ENCODE measurements around the gene KCNE1. TPM values are rescaled to one million over a fixed set of nuclear protein-coding genes. Genes with fewer than 3 reads are reported as not detected.

Gene KCNE1
- total RNA-seq, 4 donors from 2014 or later, result 2.2 to 10.2 (median 2.9) TPM

- no peak for DNase-seq (ENCODE audit: low spot score in 2 of 2)
- no peak for TF ChIP-seq EP300 (IDR thresholded peaks at IDR 0.05)
- TF ChIP-seq POLR2A (IDR thresholded peaks at IDR 0.05), result no peak
- TF ChIP-seq CTCF (IDR thresholded peaks at IDR 0.05), result no peak
- no peaks in the 10 kb centered on the region for H3K9me3 ChIP-seq
- H3K27me3 ChIP-seq, result no peaks in the 10 kb centered on the region
- H3K27ac ChIP-seq, result peak overlapping the region in 2 of 4 donors; percentile 46 to 90
- peaks cover 0 to 75% (median 27%) of the 10 kb centered on the region in 4 donors for H3K4me1 ChIP-seq
- H3K4me3 ChIP-seq, result no peak overlapping the region
- 84 to 86% methylated on average over 20 of the region's 20 CpGs for WGBS, 2 donors
- peaks cover 0 to 60% (median 0%) of the 10 kb centered on the region in 3 donors for H3K36me3 ChIP-seq
Measured at GRCh38 chr21:34520764-34521508, 8.9 kb upstream of the KCNE1 start.

DNA sequence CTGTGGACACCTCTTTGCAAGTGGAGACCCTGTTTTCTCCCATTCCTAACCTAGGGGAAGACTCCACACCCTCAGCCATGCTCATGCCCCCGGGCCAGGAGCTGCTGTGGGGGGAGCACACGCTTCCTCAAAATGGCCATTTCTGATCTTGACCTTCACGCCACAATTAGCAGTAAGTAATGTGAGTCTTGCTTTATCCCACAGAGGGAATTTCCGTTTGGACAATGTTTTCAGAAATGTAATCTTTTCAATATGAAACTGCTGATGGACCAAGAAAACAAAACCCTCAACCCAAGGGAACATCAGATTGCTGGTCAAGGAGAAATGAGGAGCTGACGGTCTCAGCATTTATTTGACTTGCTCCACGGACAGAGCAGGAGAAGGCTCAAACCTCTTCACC lies 8.3 kb upstream of the KCNE1 start:
- H3K36me3 ChIP-seq, result peaks cover 0 to 63% (median 0%) of the 10 kb centered on the region in 3 donors

DNA sequence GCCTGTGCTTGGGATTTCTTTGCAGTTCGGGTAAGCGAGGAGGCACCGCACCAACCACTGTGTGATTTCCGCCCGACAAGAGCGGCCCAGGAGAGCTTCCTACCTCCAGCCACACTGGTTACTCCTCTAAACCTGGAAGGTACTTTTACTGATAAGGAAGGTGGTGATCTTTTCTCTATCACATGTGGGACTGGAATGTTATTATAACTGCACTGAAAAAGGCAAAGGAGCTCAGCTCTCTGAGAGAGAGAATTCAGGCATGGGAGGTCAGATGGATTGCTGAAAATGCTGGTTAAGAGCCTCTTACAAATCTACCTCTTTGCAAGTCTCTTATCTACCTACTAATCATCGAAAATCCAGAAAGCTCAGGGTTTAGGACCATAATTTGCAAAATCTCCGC lies 7.7 kb upstream of the KCNE1 start:
- no peaks in the 10 kb centered on the region for H3K9me3 ChIP-seq
- no peak overlapping the region for H3K4me3 ChIP-seq
- DNase-seq (ENCODE audit: low spot score in 2 of 2), result no peak
- H3K36me3 ChIP-seq, result peaks cover 0 to 63% (median 0%) of the 10 kb centered on the region in 3 donors
- peak overlapping the region in 2 of 4 donors; percentile 46 for H3K27ac ChIP-seq
- 89 to 93% methylated on average over 8 of the region's 8 CpGs for WGBS, 2 donors
- no peaks in the 10 kb centered on the region for H3K27me3 ChIP-seq
- H3K4me1 ChIP-seq, result peaks cover 0 to 63% (median 21%) of the 10 kb centered on the region in 4 donors
- TF ChIP-seq POLR2A (IDR thresholded peaks at IDR 0.05) (no peak), CTCF (IDR thresholded peaks at IDR 0.05) (no peak), EP300 (IDR thresholded peaks at IDR 0.05) (no peak)

More for the DNA sequence above, 8.3 kb upstream of the KCNE1 start:
- Histone ChIP-seq H3K27me3 (no peaks in the 10 kb centered on the region), H3K9me3 (no peaks in the 10 kb centered on the region), H3K4me3 (no peak overlapping the region), H3K27ac (peak overlapping the region in 2 of 4 donors; percentile 46), H3K4me1 (peaks cover 0 to 69% (median 23%) of the 10 kb centered on the region in 4 donors)
- no peak for DNase-seq (ENCODE audit: low spot score in 2 of 2)
- 67 to 79% methylated on average over 6 of the region's 6 CpGs for WGBS, 2 donors
- TF ChIP-seq POLR2A (IDR thresholded peaks at IDR 0.05) (no peak), CTCF (IDR thresholded peaks at IDR 0.05) (no peak), EP300 (IDR thresholded peaks at IDR 0.05) (no peak)

DNA sequence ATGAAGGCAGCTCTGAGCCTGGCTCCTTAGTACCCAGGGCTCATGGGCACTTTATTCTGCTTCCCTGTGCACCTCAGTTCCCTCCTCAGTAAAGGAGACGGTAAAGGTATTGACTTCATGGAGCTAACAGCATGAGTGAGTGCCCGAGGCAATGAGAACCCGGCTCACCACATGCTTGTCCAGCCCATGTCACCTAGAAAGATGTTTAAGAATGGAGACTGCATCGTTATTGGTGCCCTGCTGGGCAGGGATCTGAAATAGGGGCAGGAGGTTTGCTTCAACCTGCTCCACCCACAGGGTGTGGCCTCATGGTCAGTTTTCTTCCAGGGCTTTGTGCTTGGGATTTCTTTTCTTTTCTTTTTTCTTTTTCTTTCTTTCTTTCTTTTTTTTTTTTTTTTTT lies 7.0 kb upstream of the KCNE1 start:
- no peak overlapping the region for H3K4me3 ChIP-seq
- H3K9me3 ChIP-seq, result no peaks in the 10 kb centered on the region
- H3K36me3 ChIP-seq, result peaks cover 0 to 63% (median 0%) of the 10 kb centered on the region in 3 donors
- peaks cover 0 to 61% (median 17%) of the 10 kb centered on the region in 4 donors for H3K4me1 ChIP-seq
- no peak for DNase-seq (ENCODE audit: low spot score in 2 of 2)
- TF ChIP-seq CTCF (IDR thresholded peaks at IDR 0.05), result no peak
- TF ChIP-seq EP300 (IDR thresholded peaks at IDR 0.05), result no peak
- no peak for TF ChIP-seq POLR2A (IDR thresholded peaks at IDR 0.05)
- WGBS, 2 donors, result 74 to 84% methylated on average over 4 of the region's 4 CpGs
- H3K27ac ChIP-seq, result peak overlapping the region in 2 of 4 donors; percentile 28 to 43
- no peaks in the 10 kb centered on the region for H3K27me3 ChIP-seq

DNA sequence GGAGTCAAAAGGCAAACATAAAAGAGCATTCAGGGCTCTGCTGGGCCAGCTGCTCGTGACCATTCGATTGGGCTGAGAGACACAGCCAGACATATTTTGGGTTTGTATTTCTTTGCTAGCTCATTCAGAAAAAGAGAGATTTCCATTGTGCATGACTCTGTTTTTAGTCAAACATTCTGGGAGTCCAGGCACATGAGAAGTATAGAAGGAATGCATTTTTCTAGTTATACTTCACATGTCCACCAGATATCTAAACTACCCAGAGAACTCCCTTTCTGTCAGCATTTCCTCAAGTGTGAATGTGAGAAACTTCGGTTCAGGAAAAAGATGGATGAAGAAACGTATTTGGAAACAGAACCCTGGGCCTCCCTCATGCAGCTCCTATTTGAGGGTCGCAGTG lies 6.3 kb upstream of the KCNE1 start:
- H3K27me3 ChIP-seq, result no peaks in the 10 kb centered on the region
- H3K27ac ChIP-seq, result peak overlapping the region in 2 of 4 donors; percentile 43
- 62 to 79% methylated on average over 5 of the region's 5 CpGs for WGBS, 2 donors
- no peaks in the 10 kb centered on the region for H3K9me3 ChIP-seq
- H3K4me1 ChIP-seq, result peaks cover 0 to 56% (median 17%) of the 10 kb centered on the region in 4 donors
- TF ChIP-seq EP300 (IDR thresholded peaks at IDR 0.05) (no peak), CTCF (IDR thresholded peaks at IDR 0.05) (no peak)
- no peak overlapping the region for H3K4me3 ChIP-seq
- DNase-seq (ENCODE audit: low spot score in 2 of 2), result no peak
- H3K36me3 ChIP-seq, result peaks cover 0 to 63% (median 0%) of the 10 kb centered on the region in 3 donors

Measured in tibial nerve (tissue), 4 donors.